OCI-LY3 (cell line): Measurements from ENCODE around the gene PLXNB3.
"Not testable (repeated sequence)": the region's sequence is repeated elsewhere in the genome, so short reads cannot be mapped to it uniquely, and the experiment has no call there.

Experiments
- H2AFZ ChIP-seq: fragments of 200-600, 300-600 bp; shearing (Covaris generic); 2 replicates; pipeline ENCODE4 v1.6.0; 2014; ENCODE audit warnings: antibody characterized with exemption, low read depth, low read length
- H3K27ac ChIP-seq: fragments of 200-600, 300-600 bp; sonication (generic); 2 replicates; pipeline ENCODE4 v1.5.1; 2014; ENCODE audit warnings: mild to moderate bottlenecking, low read length, moderate library complexity, mixed read lengths
- H3K27me3 ChIP-seq: fragments of 200-600, 300-600 bp; sonication (generic); 2 replicates; pipeline ENCODE4 v1.6.1; 2014; ENCODE audit warnings: low read depth, low read length, mixed read lengths
- H3K36me3 ChIP-seq: fragments of 200-600, 300-600 bp; sonication (generic); replicated peaks from 2 replicates; pipeline ENCODE3; 2014; ENCODE audit warnings: low read depth, low read length, mixed read lengths
- H3K4me1 ChIP-seq: fragments of 300-600, 200-600 bp; sonication (generic); 2 replicates; pipeline ENCODE4 v1.6.1; 2014; ENCODE audit warnings: low read length, mixed read lengths
- H3K4me2 ChIP-seq: fragments of 200-600, 300-600 bp; sonication (generic); 2 replicates; pipeline ENCODE4 v1.6.1; 2014; ENCODE audit warnings: low read length, mixed read lengths
- H3K4me3 ChIP-seq: fragments of 300-600, 200-600 bp; sonication (generic); 2 replicates; pipeline ENCODE4 v1.5.1; 2014; ENCODE audit warnings: antibody characterized with exemption, mild to moderate bottlenecking, low read length, moderate library complexity
- H3K79me2 ChIP-seq: fragments of 300-600, 200-600 bp; shearing (Covaris generic); 2 replicates; pipeline ENCODE4 v1.6.1; 2014; ENCODE audit warnings: mild to moderate bottlenecking, low read length, mixed read lengths
- H3K9ac ChIP-seq: fragments of 300-600, 200-600 bp; shearing (Covaris generic); 2 replicates; pipeline ENCODE4 v1.6.0; 2014; ENCODE audit warnings: mild to moderate bottlenecking, low read length, moderate library complexity
- H3K9me3 ChIP-seq: fragments of 200-600, 300-600 bp; shearing (Covaris generic); 2 replicates; pipeline ENCODE4 v1.6.1; 2014; ENCODE audit warnings: low read length, mixed read lengths; ENCODE audit not compliant: insufficient read depth
- H4K20me1 ChIP-seq: fragments of 200-600, 300-600 bp; sonication (generic); 2 replicates; pipeline ENCODE4 v1.6.1; 2016; ENCODE audit warnings: low read length, mixed read lengths; ENCODE audit not compliant: insufficient read depth
- CTCF ChIP-seq: fragments of 200-600, 300-600 bp; sonication (generic); IDR thresholded peaks from 2 replicates; pipeline ENCODE4 v1.5.1; 2014; ENCODE audit warnings: antibody characterized with exemption, low read length, low read depth
- EZH2phosphoT487 ChIP-seq: fragments of 200-600 bp; shearing (Covaris generic); IDR thresholded peaks from 2 replicates; pipeline ENCODE4 v1.6.1; 2018; ENCODE audit warnings: antibody characterized with exemption, mixed run types, low read depth

Gene PLXNB3

GRCh38 chrX:153744210-153745066 is 19.6 kb upstream of the PLXNB3 start:
- Histone ChIP-seq H3K4me3 (peak overlapping the region; percentile 24; the same call in 1 of the 2 replicates), H3K9ac (no peak overlapping the region), H4K20me1 (no peaks in the 10 kb centered on the region), H3K27me3 (no peaks in the 10 kb centered on the region), H3K4me1 (no peaks in the 10 kb centered on the region), H3K9me3 (no peaks in the 10 kb centered on the region), H3K27ac (no peak overlapping the region), H3K79me2 (no peaks in the 10 kb centered on the region), H3K36me3 (no peaks in the 10 kb centered on the region), H3K4me2 (peak overlapping the region; percentile 50), H2AFZ (no peak overlapping the region)
- TF ChIP-seq EZH2phosphoT487 (no peak), CTCF (peak; percentile 36)

GRCh38 chrX:153745067-153745433 is 19.0 kb upstream of the PLXNB3 start:
- H3K9ac ChIP-seq, H3K36me3 ChIP-seq, H3K4me2 ChIP-seq, H3K4me1 ChIP-seq, H2AFZ ChIP-seq, H3K27ac ChIP-seq, H3K79me2 ChIP-seq, H3K27me3 ChIP-seq, H3K9me3 ChIP-seq, H4K20me1 ChIP-seq, H3K4me3 ChIP-seq: not testable (repeated sequence)

GRCh38 chrX:153746359-153746758 is 17.7 kb upstream of the PLXNB3 start:
- TF ChIP-seq EZH2phosphoT487 (no peak), CTCF (no peak)
- H4K20me1 ChIP-seq = no peaks in the 10 kb centered on the region
- peaks cover 8% of the 10 kb centered on the region for H3K27me3 ChIP-seq
- H3K36me3 ChIP-seq = no peaks in the 10 kb centered on the region
- H3K4me1 ChIP-seq = no peaks in the 10 kb centered on the region
- no peak overlapping the region for H3K4me3 ChIP-seq
- H3K9me3 ChIP-seq = no peaks in the 10 kb centered on the region
- H3K79me2 ChIP-seq = no peaks in the 10 kb centered on the region
- no peak overlapping the region for H2AFZ ChIP-seq
- no peak overlapping the region for H3K9ac ChIP-seq
- no peak overlapping the region for H3K27ac ChIP-seq
- no peak overlapping the region for H3K4me2 ChIP-seq

- not testable (repeated sequence) for H3K9ac ChIP-seq, H3K4me1 ChIP-seq, H3K27ac ChIP-seq, H3K9me3 ChIP-seq, H3K4me2 ChIP-seq, H3K4me3 ChIP-seq, H3K27me3 ChIP-seq, H3K36me3 ChIP-seq, H3K79me2 ChIP-seq, H4K20me1 ChIP-seq, H2AFZ ChIP-seq
Observed at GRCh38 chrX:153746991-153747390, 17.1 kb upstream of the PLXNB3 start.

GRCh38 chrX:153749017-153749416 is 15.0 kb upstream of the PLXNB3 start:
- H3K9ac ChIP-seq = not testable (repeated sequence)

More at GRCh38 chrX:153749017-153749416, 15.0 kb upstream of the PLXNB3 start:
- H2AFZ ChIP-seq, H3K27ac ChIP-seq, H3K27me3 ChIP-seq, H4K20me1 ChIP-seq, H3K4me2 ChIP-seq, H3K9me3 ChIP-seq, H3K4me1 ChIP-seq, H3K79me2 ChIP-seq, H3K4me3 ChIP-seq, H3K36me3 ChIP-seq: not testable (repeated sequence)
